Adipose tissue (tissue), 3 donors: ENCODE data around the gene ADGRL4. TPM values are rescaled to one million over a fixed set of nuclear protein-coding genes. Genes with fewer than 3 reads are reported as not detected.

Experiments
- H3K27ac ChIP-seq: one replicate; pipeline ENCODE4 v1.5.1; 2013; ENCODE audit warnings: low read depth, low read length
- WGBS, 3 donors: extraction: QIAGEN DNeasy Blood & Tissue Kit; methylation state at CpG; one replicate each; pipeline ENCODE4 v1.1.7; 2013; 5-methylcytosine and 5-hydroxymethylcytosine counted together
- polyA plus RNA-seq, 3 donors: library from polyadenylated mRNA; stranded (reverse); fragments of 200-250 nt; gene quantifications; one replicate each; pipeline ENCODE4 v1.2.3, GENCODE V29; 2013
- donor health status: healthy with polysubstance abuse.
- donor health status: Bipolar disorder and iron deficiency.
- donor health status: healthy.

ADGRL4 gene
- polyA plus RNA-seq, 3 donors: 6.4 to 58.1 (median 25.2) TPM

- H3K27ac ChIP-seq: no peak overlapping the region
Measured at GRCh38 chr1:78855258-78855657, 151.3 kb downstream of the ADGRL4 start.

- WGBS, 3 donors: 82 to 95% (median 93%) methylated on average over 5 of the region's 5 CpGs
- no peak overlapping the region for H3K27ac ChIP-seq
Measured at GRCh38 chr1:78854556-78854955, 152.0 kb downstream of the ADGRL4 start.

GRCh38 chr1:78843546-78843945 lies 163.0 kb downstream of the ADGRL4 start:
- 83 to 94% (median 91%) methylated on average over 4 of the region's 4 CpGs for WGBS, 3 donors
- no peak overlapping the region for H3K27ac ChIP-seq

GRCh38 chr1:78843111-78843510 lies 163.4 kb downstream of the ADGRL4 start:
- 30 to 63% (median 55%) methylated on average over 1 of the region's 1 CpG for WGBS, 3 donors
- H3K27ac ChIP-seq: no peak overlapping the region

- WGBS, 3 donors: 38 to 49% (median 44%) methylated on average over 8 of the region's 8 CpGs
- no peak overlapping the region for H3K27ac ChIP-seq
Measured at GRCh38 chr1:78840453-78841271, 165.9 kb downstream of the ADGRL4 start.
